Psoas muscle (tissue), 8 donors: ENCODE data around the gene CELSR3. TPM values are rescaled to one million over a fixed set of nuclear protein-coding genes. Genes with fewer than 3 reads are reported as not detected.

Experiments used
- ATAC-seq, 4 donors: fragments of 200-7000 bp; cut with Tn5 transposase; one replicate each; pipeline ENCODE4 v1.9.1; 2020; ENCODE audit warnings: moderate library complexity in 3 of 4, mild to moderate bottlenecking in 2 of 4
- DNase-seq, 2 donors: peaks; one replicate each; pipeline ENCODE4 v3.0.0-alpha.2; 2020
- H3K27ac ChIP-seq: fragments of 200-600 bp; one replicate; pipeline ENCODE4 v1.8.0; 2022
- H3K27me3 ChIP-seq, 3 donors: fragments of 200-600 bp in 1 of 3; one replicate each; pipeline versions ENCODE4 v1.6.1 to v1.8.0; 2013 to 2022; ENCODE audit warnings: low read length in 2 of 3, mild to moderate bottlenecking in 2 of 3, moderate library complexity in 1 of 3; ENCODE audit not compliant: insufficient read depth in 3 of 3
- H3K36me3 ChIP-seq, 2 donors: fragments of 200-600 bp in 1 of 2; one replicate each; pipeline versions ENCODE4 v1.6.1 to v1.8.0; 2013 to 2022; ENCODE audit warnings: low read depth in 1 of 2, mild to moderate bottlenecking in 1 of 2, moderate library complexity in 1 of 2; ENCODE audit not compliant: insufficient read depth in 1 of 2
- H3K4me1 ChIP-seq: fragments of 200-600 bp; one replicate; pipeline ENCODE4 v1.8.0; 2022
- H3K4me3 ChIP-seq: fragments of 200-600 bp; one replicate; pipeline ENCODE4 v1.8.0; 2022; ENCODE audit warnings: mild to moderate bottlenecking
- H3K9me3 ChIP-seq: fragments of 200-600 bp; one replicate; pipeline ENCODE4 v1.8.0; 2022
- WGBS, 3 donors: extraction: QIAGEN DNeasy Blood & Tissue Kit; methylation state at CpG; one replicate each; pipeline versions ENCODE4 v1.1.6 to v1.1.7; 2013; 5-methylcytosine and 5-hydroxymethylcytosine counted together
- intact Hi-C, 2 donors: fragments of 100-400 bp; cut with DNase I; formaldehyde crosslinking; loops; one replicate each; pipeline versions ENCODE4 v1.11.0 to v1.14.2; 2022
- polyA plus RNA-seq, 3 donors: library from polyadenylated mRNA; stranded (reverse); fragments of 200-250 nt; gene quantifications; one replicate each; pipeline ENCODE4 v1.2.3, GENCODE V29; 2013
- total RNA-seq, 4 donors: library from RNA; stranded (reverse); fragmentation: NEBNext Ultra II Directional in 2 of 4; extraction: Animal tissue kit (Norgen Biotek cat#: 25700) in 2 of 4; gene quantifications; one replicate each; pipeline versions ENCODE4 v1.2.1 to v1.2.4, GENCODE V29; 2021 to 2023
- TF ChIP-seq, protein P1 (sequence below): fragments of 200-600 bp; IDR thresholded peaks from one replicate; pipeline ENCODE4 v1.8.0; 2022; ENCODE audit warnings: antibody characterized with exemption
- donor health status: healthy with polysubstance abuse.
- donor health status: DM: no; HTN: no; CAD: no; lungs with moderate emphysema.
- donor health status: Bipolar disorder and iron deficiency.
- donor health status: healthy.
- donor health status: DM: yes; HTN: yes; CAD: no.
- donor health status: DM: no; HTN: no; CAD: no.
- donor health status: DM: no; HTN: no; CAD: no.
- donor health status: DM: yes; HTN: yes; CAD: no.

CELSR3 gene
- total and polyA plus RNA-seq, 7 donors: 0.04 to 0.21 (median 0.14) TPM

DNA sequence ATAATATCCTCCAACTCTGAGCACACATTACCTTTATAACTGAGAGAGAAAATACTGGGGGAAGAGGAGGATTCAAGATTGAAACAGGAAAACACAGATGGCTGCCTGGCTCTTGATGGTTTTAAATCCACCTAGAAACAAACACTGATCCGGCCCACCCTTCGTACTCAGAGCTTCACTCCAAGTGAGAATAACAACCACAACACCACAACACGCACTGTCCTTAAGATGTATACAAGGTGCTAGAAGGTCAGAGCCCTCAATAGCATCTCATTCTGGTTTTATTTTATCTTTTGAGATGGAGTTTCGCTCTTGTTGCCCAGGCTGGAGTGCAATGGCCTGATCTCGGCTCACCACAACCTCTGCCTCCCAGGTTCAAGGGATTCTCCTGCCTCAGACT lies 44.5 kb upstream of the CELSR3 start:
- H3K36me3 ChIP-seq: peaks cover 0 to 40% of the 10 kb centered on the region in 2 donors
- TF ChIP-seq, protein P1, sequence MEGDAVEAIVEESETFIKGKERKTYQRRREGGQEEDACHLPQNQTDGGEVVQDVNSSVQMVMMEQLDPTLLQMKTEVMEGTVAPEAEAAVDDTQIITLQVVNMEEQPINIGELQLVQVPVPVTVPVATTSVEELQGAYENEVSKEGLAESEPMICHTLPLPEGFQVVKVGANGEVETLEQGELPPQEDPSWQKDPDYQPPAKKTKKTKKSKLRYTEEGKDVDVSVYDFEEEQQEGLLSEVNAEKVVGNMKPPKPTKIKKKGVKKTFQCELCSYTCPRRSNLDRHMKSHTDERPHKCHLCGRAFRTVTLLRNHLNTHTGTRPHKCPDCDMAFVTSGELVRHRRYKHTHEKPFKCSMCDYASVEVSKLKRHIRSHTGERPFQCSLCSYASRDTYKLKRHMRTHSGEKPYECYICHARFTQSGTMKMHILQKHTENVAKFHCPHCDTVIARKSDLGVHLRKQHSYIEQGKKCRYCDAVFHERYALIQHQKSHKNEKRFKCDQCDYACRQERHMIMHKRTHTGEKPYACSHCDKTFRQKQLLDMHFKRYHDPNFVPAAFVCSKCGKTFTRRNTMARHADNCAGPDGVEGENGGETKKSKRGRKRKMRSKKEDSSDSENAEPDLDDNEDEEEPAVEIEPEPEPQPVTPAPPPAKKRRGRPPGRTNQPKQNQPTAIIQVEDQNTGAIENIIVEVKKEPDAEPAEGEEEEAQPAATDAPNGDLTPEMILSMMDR: no peak
- no peak for DNase-seq
- no peaks in the 10 kb centered on the region for H3K27me3 ChIP-seq
- H3K4me3 ChIP-seq: no peak overlapping the region
- peak overlapping the region; percentile 67 for H3K27ac ChIP-seq
- H3K4me1 ChIP-seq: peaks cover 43% of the 10 kb centered on the region
- intact Hi-C loops: no loop called here
- 84 to 91% (median 88%) methylated on average over 5 of the region's 5 CpGs for WGBS, 3 donors
- H3K9me3 ChIP-seq: no peaks in the 10 kb centered on the region
- no peak for ATAC-seq

DNA sequence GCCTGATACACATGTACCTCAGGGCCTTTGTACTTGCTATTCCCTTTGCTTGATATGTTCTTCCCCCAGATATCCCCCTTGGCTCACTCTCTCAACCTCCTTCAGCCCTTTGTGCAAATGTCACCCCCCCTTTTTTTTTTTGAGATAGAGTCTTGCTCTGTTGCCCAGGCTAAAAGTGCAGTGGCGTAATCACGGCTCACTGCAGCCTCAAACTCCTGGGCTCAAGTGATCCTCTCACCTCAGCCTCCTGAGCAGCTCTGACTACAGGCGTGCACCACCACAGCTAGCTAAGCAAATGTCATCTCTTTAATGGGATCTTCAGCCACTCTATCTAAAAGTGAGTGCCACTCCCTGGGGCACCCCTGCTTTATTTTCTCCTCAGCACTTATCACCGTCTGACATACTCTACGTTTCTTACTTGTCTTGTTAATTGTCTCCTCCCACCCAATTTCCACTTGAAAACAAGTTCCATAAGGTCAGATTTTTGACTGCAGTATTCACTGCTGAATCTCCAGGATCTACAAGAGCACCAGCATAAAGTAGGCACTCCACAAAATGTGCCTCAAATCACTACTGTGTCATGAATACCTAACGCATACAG lies 39.7 kb upstream of the CELSR3 start:
- no peaks in the 10 kb centered on the region for H3K9me3 ChIP-seq
- DNase-seq: no peak
- no peak overlapping the region for H3K4me3 ChIP-seq
- no peak for ATAC-seq
- H3K27me3 ChIP-seq: no peaks in the 10 kb centered on the region
- intact Hi-C loops: no loop called here
- H3K4me1 ChIP-seq: peaks cover 9% of the 10 kb centered on the region
- TF ChIP-seq, protein P1: no peak
- WGBS, 3 donors: 92 to 97% (median 95%) methylated on average over 6 of the region's 6 CpGs
- no peak overlapping the region for H3K27ac ChIP-seq
- H3K36me3 ChIP-seq: peaks cover 0 to 38% of the 10 kb centered on the region in 2 donors

DNA sequence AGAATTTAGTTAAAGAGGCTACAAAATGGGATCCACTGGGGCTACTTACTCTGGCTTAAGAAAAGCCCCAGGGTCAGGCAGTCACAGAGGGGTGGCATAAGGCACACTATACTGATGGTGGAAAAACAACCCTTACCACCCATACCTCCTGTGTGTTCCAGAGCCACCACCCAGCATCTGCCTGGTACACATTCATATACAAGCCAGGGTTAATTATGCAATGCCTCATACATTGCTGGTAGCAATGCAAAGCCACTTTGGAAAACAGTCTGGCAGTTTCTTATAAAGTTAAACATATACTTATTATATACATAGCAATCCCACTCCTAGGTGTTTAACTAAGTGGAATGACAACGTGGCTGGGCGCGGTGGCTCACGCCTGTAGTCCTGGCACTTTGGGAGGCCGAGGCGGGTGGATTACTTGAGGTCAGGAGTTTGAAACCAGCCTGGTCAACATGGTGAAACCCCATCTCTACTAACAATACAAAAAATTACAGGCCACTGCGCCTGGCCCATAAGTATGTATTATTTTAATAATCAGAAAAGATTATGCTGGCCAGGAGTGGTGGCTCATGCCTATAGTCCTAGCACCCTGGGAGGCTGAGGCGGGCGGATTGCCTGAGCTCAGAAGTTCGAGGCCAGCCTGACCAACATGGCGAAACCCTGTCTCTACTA lies 38.2 kb upstream of the CELSR3 start:
- TF ChIP-seq, protein P1: no peak
- intact Hi-C loops: no loop called here
- H3K4me3 ChIP-seq: no peak overlapping the region
- H3K9me3 ChIP-seq: no peaks in the 10 kb centered on the region
- no peak overlapping the region for H3K27ac ChIP-seq
- peaks cover 0 to 29% of the 10 kb centered on the region in 2 donors for H3K36me3 ChIP-seq
- DNase-seq (no peak), ATAC-seq (no peak)
- H3K4me1 ChIP-seq: peaks cover 3% of the 10 kb centered on the region
- no peaks in the 10 kb centered on the region for H3K27me3 ChIP-seq
- 93 to 94% (median 93%) methylated on average over 11 of the region's 11 CpGs for WGBS, 3 donors

DNA sequence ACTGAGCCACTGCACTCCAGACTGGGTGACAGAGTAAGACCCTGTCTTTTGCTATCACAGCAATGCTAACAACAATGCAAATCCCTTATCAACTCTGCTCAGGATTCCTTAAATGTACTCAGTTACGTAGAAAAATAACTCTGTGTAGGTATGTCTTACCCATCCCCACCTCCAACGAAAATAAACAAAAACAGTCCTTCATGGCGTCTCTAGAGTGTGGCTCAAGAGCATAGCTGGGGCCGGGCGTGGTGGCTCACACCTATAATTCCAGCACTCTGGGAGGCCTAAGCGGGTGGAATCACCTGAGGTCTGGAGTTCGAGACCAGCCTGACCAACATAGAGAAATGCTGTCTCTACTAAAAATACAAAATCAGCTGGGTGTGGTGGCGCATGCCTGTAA lies 36.2 kb upstream of the CELSR3 start:
- DNase-seq (no peak), ATAC-seq (no peak)
- Histone ChIP-seq H3K4me1 (peaks cover 3% of the 10 kb centered on the region), H3K27me3 (no peaks in the 10 kb centered on the region), H3K4me3 (no peak overlapping the region), H3K27ac (no peak overlapping the region), H3K9me3 (no peaks in the 10 kb centered on the region), H3K36me3 (peaks cover 0 to 43% of the 10 kb centered on the region in 2 donors)
- WGBS, 3 donors: 97 to 99% (median 99%) methylated on average over 8 of the region's 8 CpGs
- TF ChIP-seq, protein P1: no peak
- intact Hi-C loops: no loop called here
